Lung (tissue), 12 donors: ENCODE results near the gene IGLON5. TPM values are rescaled to one million over a fixed set of nuclear protein-coding genes. Genes with fewer than 3 reads are reported as not detected.

Source experiments
- ATAC-seq: fragments of 200-7000 bp; cut with Tn5 transposase; one replicate; pipeline ENCODE4 v1.9.1; 2020; ENCODE audit warnings: moderate number of reproducible peaks; ENCODE audit not compliant: insufficient read depth, low FRiP score
- DNase-seq, 3 donors: peaks; one replicate each; pipeline ENCODE4 v3.0.0-alpha.2; 2013 to 2017
- H3K27ac ChIP-seq, 2 donors: one replicate each; pipeline ENCODE4 v1.5.1; 2013; ENCODE audit warnings: mild to moderate bottlenecking in 2 of 2, moderate library complexity in 2 of 2, control low read depth in 1 of 2, inconsistent platforms in 1 of 2, low read depth in 1 of 2, low read length in 1 of 2
- H3K27me3 ChIP-seq, 3 donors: one replicate each; pipeline ENCODE4 v1.5.1; 2013; ENCODE audit warnings: low read length in 2 of 3; ENCODE audit not compliant: control insufficient read depth in 3 of 3, insufficient read depth in 3 of 3
- H3K36me3 ChIP-seq, 4 donors: one replicate each; pipeline ENCODE4 v1.5.1; 2013; ENCODE audit warnings: low read length in 4 of 4, mild to moderate bottlenecking in 1 of 4, moderate library complexity in 1 of 4; ENCODE audit not compliant: control insufficient read depth in 4 of 4, insufficient read depth in 4 of 4
- H3K4me1 ChIP-seq, 5 donors: one replicate each; pipeline ENCODE4 v1.5.1; 2013; ENCODE audit warnings: low read length in 5 of 5, mild to moderate bottlenecking in 2 of 5, moderate library complexity in 1 of 5; ENCODE audit not compliant: control insufficient read depth in 5 of 5, insufficient read depth in 5 of 5
- H3K4me3 ChIP-seq: one replicate; pipeline ENCODE4 v1.5.1; 2013; ENCODE audit warnings: mild to moderate bottlenecking, control low read depth, moderate library complexity
- H3K9ac ChIP-seq, 2 donors: one replicate each; pipeline ENCODE4 v1.5.1; 2013; ENCODE audit warnings: low read length in 2 of 2, control low read depth in 1 of 2; ENCODE audit not compliant: insufficient read depth in 1 of 2
- H3K9me3 ChIP-seq, 4 donors: one replicate each; pipeline ENCODE4 v1.5.1; 2013; ENCODE audit warnings: low read length in 3 of 4, mild to moderate bottlenecking in 1 of 4, moderate library complexity in 1 of 4; ENCODE audit not compliant: control insufficient read depth in 4 of 4, insufficient read depth in 3 of 4
- WGBS, 2 donors: extraction: QIAGEN DNeasy Blood & Tissue Kit; methylation state at CpG; one replicate each; pipeline ENCODE4 v1.1.7; 2013; 5-methylcytosine and 5-hydroxymethylcytosine counted together
- polyA plus RNA-seq, 2 donors: library from polyadenylated mRNA; stranded (reverse); fragments of 200-250 nt; gene quantifications; one replicate each; pipeline ENCODE4 v1.2.1, GENCODE V29; 2013
- total RNA-seq, 2 donors: library from RNA; depleted of rRNA in 1 of 2; stranded (reverse); fragments of >200 nt in 1 of 2; gene quantifications; one replicate each; pipeline ENCODE4 v1.2.1, GENCODE V29; 2014 to 2021
- TF ChIP-seq, protein P1 (sequence below): IDR thresholded peaks from 2 replicates; pipeline ENCODE4 v1.5.1; 2012; ENCODE audit warnings: mild to moderate bottlenecking; ENCODE audit errors: control extremely low read depth, extremely low read depth
- donor health status: control.
- donor health status: control.
- donor health status: Bipolar disorder and iron deficiency.
- donor health status: healthy.
- donor health status: DM: yes; HTN: yes; CAD: no.

The IGLON5 gene
- total and polyA plus RNA-seq, 4 donors: 0.09 to 0.43 (median 0.18) TPM; not detected in 1

DNA sequence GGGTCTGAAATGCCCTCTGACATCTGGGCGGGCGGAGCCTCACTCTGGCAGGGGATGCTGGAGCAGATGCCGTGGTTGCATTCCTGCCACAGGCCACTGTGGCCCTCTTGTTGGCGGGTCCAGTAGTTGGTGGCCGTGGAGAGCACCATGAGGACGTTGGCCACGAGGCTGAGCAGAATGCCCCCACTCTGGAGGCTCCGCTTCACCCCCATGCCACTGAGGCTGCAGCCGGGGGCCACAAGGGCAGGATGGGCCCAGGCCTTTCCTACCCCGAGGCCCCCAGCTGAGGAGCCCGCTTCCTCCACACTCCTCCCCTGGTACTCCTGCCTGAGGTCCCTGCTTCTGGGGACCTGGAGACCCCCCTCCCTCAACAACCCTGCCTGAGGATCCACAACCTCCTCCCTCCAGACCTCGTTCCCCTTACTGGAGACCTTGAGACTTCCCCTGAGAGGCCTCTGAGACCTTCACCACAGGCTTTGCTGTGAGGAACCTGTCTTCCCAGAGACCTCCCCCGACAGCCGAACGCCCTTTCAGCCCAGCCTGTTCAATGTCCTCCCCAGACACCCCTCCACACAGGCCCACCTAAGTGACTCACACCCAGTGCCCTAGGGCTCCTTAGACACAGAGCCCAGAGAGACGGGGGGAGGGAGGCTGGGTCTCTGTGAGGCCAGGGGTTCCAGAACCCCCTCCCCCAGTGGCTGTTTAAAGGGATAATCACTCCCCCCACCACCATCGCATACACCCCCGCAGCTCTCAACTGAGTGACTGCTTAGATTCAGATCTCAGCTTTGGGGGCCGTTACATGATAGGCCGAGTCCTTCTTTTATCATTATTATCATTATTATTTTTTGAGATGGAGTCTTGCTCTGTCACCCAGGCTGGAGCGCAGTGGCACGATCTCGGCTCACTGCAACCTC, 57.2 kb downstream of the IGLON5 start, which contains the start of gene CLDND2:
CLDND2 (minus strand) TSS at position 638 of the 917 bp plus-strand sequence; CDS start at position 212, 426 bp downstream.
- peak within 1 kb of the TSS; percentile 75 for H3K4me3 ChIP-seq
- peak within 1 kb of the TSS; percentile 75 to 78 for H3K27ac ChIP-seq
- peaks cover 0 to 23% (median 2%) of the 10 kb centered on the region in 5 donors for H3K4me1 ChIP-seq
- TF ChIP-seq, protein P1, sequence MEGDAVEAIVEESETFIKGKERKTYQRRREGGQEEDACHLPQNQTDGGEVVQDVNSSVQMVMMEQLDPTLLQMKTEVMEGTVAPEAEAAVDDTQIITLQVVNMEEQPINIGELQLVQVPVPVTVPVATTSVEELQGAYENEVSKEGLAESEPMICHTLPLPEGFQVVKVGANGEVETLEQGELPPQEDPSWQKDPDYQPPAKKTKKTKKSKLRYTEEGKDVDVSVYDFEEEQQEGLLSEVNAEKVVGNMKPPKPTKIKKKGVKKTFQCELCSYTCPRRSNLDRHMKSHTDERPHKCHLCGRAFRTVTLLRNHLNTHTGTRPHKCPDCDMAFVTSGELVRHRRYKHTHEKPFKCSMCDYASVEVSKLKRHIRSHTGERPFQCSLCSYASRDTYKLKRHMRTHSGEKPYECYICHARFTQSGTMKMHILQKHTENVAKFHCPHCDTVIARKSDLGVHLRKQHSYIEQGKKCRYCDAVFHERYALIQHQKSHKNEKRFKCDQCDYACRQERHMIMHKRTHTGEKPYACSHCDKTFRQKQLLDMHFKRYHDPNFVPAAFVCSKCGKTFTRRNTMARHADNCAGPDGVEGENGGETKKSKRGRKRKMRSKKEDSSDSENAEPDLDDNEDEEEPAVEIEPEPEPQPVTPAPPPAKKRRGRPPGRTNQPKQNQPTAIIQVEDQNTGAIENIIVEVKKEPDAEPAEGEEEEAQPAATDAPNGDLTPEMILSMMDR: no peak
- ATAC-seq (no peak), DNase-seq (no peak)
- H3K9me3 ChIP-seq: no peaks in the 10 kb centered on the region
- 51 to 59% methylated on average over 23 of the region's 23 CpGs for WGBS, 2 donors
- H3K9ac ChIP-seq: no peak within 1 kb of the TSS
- no peaks in the 10 kb centered on the region for H3K27me3 ChIP-seq
- H3K36me3 ChIP-seq: no peaks in the 10 kb centered on the region

DNA sequence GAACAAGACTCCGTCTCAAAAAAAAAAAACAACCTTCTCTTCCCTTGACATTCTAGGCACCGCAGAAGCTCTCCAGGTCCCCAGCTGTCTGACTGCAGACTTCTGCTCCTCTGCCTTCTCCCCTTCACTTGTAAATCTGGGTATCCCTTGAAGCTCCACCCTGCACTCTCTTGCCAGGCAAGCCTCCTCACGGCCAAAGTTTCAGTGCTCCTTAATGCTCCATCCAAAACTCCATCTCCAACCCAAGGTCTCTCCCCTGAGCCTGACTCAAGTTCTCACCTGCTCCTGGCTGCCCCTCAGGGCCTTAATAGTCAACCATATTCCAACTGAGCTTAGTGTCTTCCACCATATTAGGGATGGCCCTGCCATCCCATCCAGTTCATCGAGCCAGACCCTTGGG, 58.8 kb downstream of the IGLON5 start:
- Histone ChIP-seq H3K4me3 (no peak overlapping the region), H3K9ac (no peak overlapping the region), H3K27ac (no peak overlapping the region), H3K4me1 (peaks cover 0 to 21% (median under 1%) of the 10 kb centered on the region in 5 donors), H3K27me3 (no peaks in the 10 kb centered on the region), H3K9me3 (no peaks in the 10 kb centered on the region), H3K36me3 (no peaks in the 10 kb centered on the region)
- DNase-seq (no peak), ATAC-seq (no peak)
- WGBS, 2 donors: 80 to 85% methylated on average over 4 of the region's 4 CpGs
- TF ChIP-seq, protein P1: no peak

DNA sequence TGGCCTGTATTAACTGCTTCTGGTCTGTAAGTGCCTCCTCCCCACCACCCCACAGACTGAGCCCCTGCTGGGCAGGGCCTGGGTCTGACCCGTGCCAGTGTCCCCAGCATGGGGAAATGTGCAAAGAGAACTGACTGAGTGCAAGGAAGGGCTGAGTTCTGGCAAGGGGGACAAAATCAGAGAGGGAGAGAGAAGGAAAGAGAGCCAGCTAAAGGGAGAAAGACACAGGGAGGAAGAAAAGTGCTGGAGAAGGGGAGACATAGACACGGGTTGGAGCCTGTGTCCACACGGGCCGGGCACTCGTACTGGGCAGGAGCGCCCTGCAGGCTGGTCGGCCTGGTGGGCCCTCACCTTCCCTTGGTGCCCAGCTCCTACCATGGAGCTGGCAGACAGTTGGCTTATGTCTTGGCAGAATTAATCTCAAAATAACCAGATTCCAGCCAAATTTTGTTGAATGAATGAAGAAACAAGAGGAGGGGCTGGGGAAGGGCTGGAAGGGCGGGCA, 59.8 kb downstream of the IGLON5 start:
- no peak overlapping the region for H3K4me3 ChIP-seq

More for the DNA sequence above, 59.8 kb downstream of the IGLON5 start:
- Histone ChIP-seq H3K4me1 (peaks cover 0 to 13% (median 0%) of the 10 kb centered on the region in 5 donors), H3K9ac (no peak overlapping the region), H3K9me3 (no peaks in the 10 kb centered on the region), H3K36me3 (no peaks in the 10 kb centered on the region), H3K27me3 (no peaks in the 10 kb centered on the region), H3K27ac (no peak overlapping the region)
- 74 to 75% methylated on average over 8 of the region's 8 CpGs for WGBS, 2 donors
- TF ChIP-seq, protein P1: no peak
- DNase-seq (no peak), ATAC-seq (no peak)
